ENCODE results near the gene PLD1. TPM values are rescaled to one million over a fixed set of nuclear protein-coding genes. Genes with fewer than 3 reads are reported as not detected.
"Not testable (repeated sequence)": the region's sequence is repeated elsewhere in the genome, so short reads cannot be mapped to it uniquely, and the experiment has no call there.

PLD1 gene
- total RNA-seq, 1 donor from 2014 or later = 6.0 TPM

DNA sequence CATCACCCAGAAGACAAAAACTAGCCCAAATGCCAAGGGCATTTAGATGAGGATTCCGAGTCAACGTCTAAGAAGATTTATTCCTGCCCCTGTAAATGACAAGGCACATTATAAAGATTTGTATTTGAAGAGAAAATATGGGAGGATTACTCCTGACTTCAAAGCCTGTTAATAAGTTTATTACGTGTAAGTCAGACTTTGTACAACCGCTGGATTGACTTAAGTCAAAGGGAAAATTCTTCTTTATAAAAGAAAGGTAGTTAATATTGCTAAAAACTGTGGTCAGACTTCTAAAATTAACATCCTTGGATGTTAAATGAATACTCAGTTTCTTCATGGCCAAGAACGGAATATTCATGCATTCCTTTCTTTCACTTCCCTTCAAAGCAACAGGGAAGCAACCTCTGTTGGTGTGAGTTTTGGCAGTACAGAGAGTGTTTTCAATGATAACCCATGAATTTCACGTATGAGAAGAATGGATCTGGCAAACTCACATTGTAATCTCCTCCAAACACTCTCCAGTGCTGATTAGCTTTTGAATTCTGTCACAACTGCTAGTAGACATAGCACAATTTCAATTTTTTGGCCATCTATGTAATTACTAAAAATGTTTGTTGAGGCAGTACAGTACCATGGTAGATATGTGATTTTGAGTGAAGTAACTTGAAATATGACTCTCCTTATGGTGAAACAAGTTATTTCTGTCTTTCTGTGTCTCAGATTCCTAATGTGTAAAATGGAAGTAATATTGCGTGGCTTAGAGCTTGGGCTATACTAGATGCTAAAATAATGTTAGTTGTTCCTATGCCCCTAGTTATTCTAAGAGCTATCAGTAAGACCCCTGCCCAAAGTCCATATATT lies 62.0 kb downstream of the PLD1 start:
- DNase-seq (ENCODE audit: low read depth) = no peak

DNA sequence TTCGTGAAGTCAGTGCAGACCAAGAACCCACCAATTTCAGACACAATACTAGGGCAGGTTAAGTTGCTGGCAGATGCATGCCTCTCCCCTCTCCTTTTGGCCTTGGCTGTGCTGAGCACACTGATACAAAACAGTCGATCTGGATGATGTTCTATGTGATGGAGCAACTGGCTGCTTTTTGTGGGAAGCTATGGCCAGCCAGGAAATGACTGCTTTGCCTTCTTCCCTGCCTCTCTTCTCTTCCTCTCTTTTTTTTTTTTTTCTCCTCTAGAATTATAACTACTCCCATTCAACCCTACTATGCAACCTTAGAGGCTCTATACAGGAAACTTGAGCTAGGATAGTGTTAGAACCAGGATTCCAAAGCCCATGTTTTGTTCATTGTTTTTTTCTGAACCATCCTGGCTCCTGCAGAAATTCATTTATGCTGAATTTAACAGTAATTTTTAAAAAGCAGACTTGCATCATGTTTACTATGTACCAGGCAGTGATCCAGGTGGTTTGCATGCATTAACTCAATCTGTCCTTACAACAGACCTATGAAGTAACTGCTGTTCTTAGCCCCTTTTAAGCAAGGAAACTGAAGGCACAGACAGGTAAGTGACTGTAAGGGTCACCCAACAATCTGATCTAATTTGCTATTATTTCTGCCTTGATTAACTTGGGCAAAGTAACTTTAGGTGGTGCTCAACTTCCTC lies 62.9 kb downstream of the PLD1 start:
- no peak for DNase-seq (ENCODE audit: low read depth)

DNA sequence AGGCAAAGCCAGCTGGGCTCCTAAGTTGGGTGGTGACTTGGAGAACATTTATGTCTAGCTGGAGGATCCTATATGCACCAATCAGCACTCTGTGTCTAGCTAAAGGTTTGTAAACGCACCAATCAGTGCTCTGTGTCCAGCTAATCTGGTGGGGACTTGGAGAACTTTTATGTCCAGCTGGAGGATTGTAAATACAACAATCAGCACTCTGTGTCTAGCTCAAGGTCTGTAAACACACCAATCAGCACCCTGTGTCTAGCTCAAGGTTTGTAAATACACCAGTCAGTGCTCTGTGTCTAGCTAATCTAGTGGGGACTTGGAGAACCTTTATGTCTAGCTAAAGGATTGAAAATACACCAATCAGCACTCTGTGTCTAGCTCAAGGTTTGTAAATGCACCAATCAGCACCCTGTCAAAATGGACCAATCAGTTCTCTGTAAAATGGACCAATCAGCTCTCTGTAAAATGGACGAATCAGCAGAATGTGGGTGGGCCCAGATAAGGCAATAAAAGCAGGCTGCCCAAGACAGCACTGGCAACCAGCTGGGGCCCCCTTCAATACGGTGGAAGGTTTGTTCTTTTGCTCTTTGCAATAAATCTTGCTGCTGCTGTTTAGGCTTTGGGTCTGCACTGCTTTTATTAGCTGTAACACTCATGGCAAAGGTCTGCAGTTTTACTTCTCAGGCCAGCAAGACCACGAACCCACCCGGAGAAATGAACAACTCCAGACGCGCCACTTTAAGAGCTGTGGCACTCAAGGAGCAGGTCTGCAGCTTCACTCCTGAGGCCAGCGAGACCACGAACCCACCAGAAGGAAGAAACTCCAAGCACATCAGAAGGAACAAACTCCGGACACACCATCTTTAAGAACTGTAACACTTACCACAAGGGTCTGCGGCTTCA lies 63.7 kb downstream of the PLD1 start:
- DNase-seq (ENCODE audit: low read depth) = not testable (repeated sequence)

DNA sequence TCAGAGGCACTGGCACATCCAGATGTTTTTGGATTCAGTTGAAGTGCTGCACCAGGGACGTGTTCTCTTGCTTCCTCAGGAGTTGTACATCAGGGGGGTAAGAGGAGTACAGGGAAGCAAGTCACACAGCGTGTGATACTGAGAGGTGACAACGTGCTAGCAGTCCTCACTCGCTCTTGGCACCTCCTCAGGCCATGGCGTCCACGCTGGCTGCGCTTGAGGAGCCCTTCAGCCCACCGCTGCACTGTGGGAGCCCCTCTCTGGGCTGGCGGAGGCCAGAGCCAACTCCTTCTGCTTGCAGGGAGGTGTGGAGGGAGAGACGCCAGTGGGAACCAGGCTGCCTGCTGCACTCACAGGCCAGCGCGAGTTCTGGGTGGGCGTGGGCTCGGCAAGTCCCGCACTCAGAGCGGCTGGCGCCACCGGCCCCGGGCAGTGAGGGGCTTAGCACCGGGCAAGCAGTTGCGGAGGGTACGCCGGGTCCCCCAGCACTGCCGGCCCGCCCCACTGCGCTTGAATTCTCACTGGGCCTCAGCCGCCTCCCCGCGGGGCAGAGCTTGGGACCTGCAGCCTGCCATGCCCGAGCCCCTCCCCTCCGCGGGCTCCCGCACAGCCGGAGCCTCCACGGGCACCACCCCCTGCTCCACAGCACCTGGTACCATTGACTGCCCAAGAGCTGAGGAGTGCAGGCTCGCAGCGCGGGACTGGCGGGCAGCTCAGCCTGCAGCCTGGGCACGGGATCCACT lies 64.5 kb downstream of the PLD1 start:
- no peak for DNase-seq (ENCODE audit: low read depth)

DNA sequence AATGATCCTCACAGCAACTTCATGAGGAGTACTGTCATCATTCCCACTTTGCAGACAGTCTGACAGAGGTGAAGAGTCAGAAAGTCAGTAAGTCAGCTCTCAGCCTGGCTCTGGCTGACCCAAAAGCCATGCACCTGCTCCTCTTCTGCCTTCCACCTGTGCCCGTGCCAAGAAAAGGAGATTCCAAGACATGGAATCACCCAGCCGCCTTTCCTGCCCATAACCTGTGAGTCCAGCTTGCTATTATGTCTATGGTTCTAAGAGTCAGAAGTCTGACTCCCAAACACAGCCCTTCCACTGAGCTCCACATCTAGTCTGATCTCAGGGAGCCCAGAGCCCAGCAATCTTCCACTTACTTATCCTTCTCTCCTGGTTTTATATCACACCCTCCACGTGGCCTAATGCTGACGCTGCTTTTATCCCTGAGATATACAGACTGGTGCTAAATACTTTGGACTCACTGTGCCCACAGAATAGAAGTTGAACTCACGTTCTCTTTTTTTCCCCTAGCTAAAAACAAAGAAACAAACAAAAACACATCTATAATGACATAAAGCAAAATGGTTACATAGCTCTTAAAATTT lies 66.0 kb downstream of the PLD1 start:
- DNase-seq (ENCODE audit: low read depth) = no peak

DNA sequence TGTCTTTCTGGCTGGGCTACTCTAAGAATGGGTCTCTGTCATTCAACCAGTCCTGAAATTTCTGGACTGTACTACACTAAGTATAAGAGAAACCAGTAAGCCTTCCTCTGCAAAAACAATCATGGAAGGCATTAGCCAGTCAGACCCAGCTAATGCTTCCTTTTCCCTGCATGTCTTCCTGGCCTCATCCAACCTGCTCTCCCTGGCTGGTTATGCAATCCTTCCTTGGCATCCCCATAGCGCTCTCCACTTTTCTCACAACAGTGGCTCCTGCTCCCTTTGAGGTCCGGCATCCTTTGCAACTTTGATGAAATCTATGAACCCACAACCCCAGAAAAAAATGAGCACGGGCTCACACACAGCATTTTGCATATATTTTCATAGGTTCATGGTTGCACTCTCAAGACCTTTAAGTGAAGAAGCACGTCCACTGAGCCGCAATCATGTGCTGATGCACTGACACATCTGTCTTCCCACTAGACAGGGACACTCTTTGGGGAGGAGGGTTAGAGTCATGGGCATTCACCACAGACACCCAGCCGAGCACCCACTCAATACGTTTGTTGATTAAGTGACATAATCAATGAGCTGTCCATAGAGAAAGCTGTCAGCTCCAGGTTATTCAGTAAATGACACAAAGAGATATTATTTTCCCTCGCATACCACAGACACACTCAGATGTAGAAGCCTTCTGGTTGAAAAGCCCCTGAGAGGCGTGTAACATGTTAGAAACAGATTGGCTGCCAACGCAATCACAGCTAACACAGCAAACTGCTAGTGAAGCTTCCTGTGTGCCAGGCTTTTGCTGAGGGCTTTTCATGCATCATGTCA lies 66.7 kb downstream of the PLD1 start:
- DNase-seq (ENCODE audit: low read depth) = no peak

DNA sequence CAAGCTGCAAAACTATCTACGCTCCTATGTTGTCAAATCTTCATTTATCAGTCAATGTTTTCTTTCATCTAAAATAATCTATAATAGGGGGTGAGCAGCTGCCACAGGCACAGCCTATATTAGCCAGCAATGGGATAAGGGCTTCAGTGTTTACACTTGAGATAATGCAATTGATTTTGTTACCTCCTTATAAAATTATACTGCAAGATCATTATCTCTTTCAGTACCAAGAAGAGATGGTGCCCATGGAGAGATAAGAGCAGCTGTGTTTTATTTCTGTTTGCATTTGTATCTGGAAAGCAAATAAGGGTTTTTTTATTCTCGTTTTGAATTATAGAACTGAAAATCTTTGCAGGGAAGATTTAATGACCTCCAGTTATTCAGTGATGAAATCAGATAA lies 68.9 kb downstream of the PLD1 start:
- no peak for DNase-seq (ENCODE audit: low read depth)

DNA sequence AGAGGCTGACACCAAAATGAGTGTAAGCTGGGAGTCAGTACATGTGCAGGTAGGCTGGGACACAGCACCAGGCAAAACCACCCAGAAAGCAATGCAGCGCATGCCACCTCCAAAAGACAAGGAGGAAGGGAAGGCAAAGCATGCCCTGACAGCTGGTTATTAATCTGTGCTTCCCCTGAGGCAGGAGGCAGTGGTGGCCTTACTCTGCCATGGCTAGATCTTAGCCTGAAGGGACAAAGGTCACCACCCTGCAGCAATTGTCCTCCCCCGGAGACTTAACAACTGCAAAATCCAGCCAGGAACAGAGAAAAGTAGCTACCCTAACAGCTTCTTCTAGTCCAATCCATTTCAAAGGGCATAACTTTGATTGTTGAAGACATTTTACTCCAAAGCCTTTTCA lies 73.7 kb downstream of the PLD1 start:
- DNase-seq (ENCODE audit: low read depth) = no peak

DNA sequence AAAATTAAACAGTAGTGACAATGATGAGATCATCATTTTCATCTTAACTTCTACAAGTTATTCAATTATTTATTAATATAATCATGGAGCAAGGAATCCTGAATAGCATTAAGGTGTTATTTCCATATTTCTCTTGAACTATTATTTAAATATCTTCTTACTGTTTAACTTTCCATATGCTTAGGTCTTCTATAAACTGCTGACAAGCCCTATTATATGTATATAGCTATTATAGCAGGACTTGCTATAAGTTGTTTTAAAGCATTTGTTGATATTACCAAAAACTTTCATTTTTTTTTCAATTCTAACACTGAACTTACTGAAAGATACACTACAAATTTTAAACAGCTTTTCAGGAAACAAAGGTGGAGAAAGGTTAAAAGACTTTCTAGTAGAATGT lies 76.7 kb downstream of the PLD1 start:
- DNase-seq (ENCODE audit: low read depth) = no peak

DNA sequence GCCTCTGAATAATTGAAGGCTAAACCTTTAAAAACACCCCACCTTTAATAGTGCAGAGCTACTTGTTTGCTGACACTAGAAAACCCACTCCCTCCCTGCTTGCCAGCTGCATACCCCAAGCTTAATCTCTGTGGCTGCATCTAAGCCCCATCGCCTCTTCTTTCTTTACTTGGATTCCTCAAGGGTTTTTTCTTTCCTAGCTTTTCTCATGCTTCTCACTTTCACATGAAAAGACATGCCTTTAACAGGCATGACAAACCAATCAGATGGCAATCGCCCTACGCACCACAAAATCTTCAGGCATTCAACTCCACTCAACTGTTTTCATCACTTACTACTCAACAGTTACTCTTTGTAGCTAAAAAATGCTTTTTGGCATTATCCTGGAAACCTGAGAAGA lies 77.5 kb downstream of the PLD1 start:
- DNase-seq (ENCODE audit: low read depth) = no peak

DNA sequence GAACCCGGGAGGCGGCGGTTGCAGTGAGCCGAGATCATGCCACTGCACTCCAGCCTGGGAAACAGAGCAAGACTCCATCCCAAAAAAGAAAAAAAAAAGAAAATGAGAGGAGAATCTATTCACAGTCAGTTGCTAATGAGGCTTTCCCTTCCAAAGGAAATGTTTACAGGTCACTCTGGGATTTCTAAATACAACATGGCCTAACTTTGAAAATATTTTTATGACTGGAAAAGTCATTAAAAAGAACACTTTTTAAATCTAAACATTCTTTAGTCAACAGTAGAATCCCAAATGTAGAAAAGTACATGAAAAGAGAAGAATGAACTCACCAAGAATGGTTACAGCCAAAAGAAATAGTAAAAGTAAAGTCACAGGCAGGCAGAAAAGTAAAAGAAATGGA lies 78.6 kb downstream of the PLD1 start:
- DNase-seq (ENCODE audit: low read depth) = no peak

DNA sequence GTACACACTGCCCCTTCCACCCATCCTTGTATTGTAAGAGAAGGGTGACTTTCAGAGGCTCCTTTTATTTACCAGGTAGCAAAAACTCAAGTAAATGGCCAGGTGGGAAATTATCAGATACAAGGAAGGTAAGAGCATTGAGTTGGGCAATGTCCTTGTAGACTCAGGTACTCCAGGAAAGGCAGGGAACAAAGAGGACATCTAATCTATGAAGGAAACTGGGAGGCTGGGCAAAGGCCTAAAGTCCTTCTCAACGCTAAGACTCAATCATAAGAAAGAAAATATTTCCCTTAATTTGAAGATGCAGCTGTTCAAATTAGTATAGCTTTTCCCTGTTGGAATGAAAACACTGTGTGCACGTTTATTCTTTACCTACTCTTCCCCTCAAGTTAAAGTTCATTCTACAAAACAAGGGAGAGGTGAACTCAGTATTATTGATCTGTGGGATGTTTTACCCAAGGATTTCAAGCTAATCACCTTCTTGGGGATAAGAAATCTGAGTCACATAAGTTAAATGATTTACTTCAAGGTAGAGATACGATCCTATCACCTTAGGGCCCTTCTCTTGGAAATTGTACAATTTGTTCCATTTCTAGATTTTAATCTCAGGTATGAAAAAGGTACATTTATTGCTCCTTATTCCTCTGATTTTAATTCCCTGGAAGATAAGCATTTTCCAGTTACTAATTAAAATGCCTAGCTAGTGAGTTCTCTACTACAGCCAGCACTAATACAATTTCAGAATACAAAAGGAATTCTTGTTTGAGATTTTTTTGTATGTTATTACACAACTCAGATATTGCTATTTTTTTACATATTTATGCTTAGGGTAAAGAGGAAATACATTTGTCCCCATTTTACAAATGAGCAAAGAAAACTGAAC lies 80.6 kb downstream of the PLD1 start:
- DNase-seq (ENCODE audit: low read depth) = no peak

DNA sequence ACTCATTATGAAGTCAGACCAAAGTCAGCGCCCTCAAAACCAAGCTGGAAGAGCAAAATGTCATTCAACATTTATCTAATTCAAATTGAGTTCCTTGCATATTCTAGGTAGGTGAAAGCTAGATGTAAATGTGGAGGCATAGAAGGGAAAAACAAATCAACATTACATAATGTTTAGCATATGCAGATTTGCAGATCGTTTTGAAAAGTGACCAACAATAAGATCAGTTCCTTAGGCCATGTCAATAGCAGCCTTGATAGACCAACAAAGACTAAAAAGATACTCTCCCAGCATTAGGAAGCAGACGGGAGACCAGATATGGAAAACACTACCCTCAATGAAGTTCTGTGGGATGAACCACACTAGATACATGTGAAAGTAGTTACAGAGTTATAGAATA lies 83.0 kb downstream of the PLD1 start:
- DNase-seq (ENCODE audit: low read depth) = no peak

DNA sequence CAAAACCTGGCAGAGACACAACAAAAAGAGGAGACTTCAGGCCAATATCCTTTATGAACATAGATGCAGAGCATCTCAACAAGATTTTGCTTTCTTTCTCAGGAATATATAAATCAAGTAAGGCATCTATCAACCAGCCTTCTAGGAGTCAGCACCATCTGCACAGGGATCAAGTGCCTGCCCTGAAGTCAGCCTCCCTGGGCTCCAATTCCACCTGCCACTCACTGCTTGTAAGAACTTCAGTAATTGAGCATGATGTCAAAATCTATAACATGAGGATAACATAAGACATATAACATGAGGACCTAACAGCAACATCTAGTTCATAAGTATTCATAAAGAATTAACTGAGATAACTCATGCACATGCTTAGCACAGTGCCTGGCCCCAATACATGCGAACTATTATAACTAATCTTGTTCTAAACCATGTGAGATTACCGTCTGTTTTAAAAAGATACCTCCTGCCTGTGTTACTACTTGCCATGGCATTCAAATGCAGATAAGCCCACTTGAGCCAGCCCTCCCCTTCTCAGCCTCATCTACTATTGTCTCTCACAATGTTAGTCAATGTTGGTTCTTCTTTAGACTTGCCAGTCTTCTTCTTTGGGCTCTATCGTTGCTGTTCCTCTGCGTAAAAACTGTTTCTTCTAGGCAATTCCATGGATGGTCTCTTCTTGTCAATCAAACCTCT lies 91.6 kb downstream of the PLD1 start:
- no peak for DNase-seq (ENCODE audit: low read depth)

DNA sequence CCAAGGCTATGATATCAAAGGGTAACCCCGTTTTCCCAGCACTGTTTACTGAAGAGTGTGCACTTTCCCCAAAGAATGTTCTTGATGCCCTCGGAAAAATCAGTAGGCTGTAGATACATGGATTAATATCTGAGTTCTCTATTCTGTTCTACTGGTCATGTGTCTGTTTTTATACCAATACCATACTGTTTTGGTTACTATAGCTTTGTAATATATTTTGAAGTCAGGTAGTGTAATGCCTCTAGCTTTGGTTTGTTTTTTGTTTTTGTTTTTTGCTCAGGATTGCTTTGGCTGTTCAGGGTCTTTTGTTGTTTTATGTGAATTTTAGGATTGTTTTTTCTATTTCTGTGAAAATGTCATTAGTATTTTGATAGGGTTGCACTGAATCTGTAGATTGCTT lies 95.1 kb downstream of the PLD1 start:
- no peak for DNase-seq (ENCODE audit: low read depth)

DNA sequence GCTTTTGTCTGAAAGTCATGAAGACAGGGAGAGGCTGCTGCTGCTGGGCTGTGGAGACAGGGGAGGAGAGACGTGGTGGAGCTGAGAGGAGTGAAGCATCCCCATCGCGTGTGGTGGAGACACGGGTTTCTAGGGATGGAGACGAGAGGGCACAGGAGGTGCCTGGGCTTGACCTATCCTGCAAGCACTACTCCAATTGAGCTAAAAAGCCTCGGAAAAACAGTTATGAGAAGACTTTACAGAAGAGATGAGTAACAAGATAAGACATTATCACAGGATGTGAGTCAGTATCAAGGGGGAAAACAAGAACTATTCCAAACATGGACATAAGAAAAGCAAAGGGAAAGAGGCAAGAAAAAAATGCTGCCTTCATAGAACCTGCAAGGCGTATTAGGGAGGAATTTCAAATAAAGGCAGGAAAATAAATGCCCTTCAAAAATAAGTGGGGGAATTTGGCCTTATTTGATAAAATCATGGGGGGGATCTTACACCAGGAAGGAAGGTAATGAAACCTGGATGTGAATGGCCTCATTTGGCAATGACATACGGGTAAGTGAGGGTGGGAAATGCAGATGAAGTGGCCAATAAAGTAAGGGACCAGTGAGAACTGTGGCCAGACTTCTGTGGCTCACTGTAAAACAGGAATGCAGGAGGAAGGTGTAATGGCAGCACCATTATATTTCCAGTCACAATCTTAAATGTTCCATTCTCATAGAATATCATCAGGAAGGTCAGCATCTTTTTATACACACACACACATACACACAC lies 97.9 kb downstream of the PLD1 start:
- no peak for DNase-seq (ENCODE audit: low read depth)

DNA sequence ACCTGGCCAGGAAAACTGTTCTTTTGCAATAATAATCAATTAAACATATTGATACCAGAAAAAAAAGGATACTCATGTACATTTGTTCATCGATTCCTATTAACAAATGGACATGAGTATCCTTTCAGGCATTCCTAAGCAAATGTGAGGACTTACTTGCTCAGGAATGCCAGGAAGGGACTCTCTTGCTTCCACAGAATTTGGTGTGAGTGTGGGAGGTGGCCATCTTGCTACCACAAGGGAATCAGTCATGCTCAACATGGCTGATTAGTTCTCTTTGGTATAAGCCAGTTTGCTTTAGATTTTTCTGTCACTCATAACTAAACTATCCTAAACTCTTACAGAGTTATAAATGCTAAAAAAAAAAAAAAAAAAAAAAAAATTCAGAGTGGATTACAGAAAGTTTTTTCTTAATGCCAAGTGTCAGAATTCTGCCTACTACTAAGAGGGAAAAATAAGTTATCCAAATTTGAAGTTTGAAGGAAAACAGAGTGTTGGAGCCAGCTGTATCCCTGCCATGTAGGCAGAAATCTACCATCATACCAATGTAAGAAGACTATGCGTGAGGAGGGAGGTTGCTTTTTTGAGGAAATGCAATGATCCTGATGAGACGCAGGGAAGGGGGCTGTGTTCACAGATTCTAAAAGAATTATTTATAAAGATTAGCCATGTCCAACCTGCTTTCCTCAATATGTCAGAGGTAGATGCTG lies 98.7 kb downstream of the PLD1 start:
- no peak for DNase-seq (ENCODE audit: low read depth)
